ENCODE data around the gene HNRNPC. TPM values are rescaled to one million over a fixed set of nuclear protein-coding genes. Genes with fewer than 3 reads are reported as not detected.
"Not testable (repeated sequence)": the region's sequence is repeated elsewhere in the genome, so short reads cannot be mapped to it uniquely, and the experiment has no call there.

The HNRNPC gene
- total RNA-seq, 1 experiment from 2014 or later: 1,048 TPM

DNA sequence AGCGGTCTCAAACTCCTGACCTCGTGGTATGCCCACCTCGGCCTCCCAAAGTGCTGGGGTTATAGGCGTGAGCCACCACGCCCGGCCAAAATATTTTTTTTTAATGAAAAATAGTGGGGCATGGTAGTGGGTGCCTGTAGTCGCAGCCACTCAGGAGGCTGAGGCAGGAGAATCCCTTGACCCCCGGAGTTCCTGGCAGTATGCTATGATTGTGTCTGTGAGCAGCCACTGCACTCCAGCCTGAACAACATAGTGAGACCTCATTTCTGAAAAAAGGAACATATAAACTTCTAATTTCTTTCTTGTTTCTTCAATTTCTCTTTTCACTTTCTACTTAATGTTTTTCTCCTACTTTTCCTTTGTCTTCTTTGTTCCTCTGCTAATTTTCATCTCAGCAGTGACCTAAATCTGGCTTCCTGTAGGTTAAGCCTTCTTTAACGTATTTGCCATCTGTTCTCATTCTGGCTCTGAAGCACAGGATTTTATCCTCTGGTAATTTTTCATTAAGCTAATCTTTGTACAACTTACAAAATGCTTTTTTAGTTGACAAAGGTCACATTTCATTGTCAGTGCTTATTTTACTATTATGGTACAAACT is 6.1 kb upstream of the HNRNPC start:
- DNase-seq (ENCODE audit: extremely low read depth, low read depth): no peak

DNA sequence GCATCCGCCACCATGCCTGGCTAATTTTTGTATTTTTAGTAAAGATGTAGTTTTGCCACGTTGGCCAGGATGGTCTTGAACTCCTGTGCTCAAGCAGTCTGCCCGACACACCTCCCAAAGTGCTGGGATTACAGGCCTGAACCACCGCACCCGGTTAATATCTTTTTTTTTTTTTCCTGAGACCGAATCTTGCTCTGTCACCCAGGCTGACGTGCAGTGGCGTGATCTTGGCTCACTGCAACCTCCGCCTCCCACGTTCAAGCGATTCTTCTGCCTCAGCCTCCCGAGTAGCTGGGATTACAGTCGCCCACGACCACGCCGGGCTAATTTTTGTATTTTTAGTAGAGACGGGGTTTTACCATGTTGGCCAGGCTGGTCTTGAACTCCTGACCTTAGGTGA is 3.4 kb upstream of the HNRNPC start:
- DNase-seq (ENCODE audit: extremely low read depth, low read depth): not testable (repeated sequence)

DNA sequence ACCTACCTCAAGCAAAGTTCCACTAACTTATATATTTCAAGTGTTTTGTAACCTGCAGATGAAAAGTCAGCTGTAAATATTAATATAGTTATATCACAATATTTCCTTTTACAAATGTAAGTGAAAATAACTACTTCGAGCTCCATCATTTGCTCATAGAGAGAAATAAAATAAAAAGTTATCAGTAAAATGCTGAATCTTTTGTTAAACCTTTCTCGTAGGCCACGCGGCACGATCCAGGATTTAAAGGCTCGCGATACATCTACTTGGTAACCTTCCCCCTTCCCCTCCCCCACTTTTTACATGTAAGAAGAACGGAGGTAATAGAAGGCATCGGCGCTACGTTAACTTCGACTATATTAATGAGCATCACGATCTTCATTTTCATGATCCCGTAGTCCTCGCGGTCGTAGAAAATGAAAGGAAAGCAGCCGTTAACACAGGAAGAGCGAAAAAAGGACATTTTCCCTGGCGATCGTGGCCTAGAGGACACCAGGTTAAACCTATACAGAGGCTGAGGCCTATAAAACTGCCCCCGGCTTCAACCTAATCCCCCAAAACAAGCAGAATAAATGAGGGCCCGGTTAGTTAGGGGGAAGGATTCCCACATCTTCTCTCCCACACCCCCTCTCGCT is 508 bp downstream of the HNRNPC start:
- DNase-seq (ENCODE audit: extremely low read depth, low read depth): peak; percentile 56

DNA sequence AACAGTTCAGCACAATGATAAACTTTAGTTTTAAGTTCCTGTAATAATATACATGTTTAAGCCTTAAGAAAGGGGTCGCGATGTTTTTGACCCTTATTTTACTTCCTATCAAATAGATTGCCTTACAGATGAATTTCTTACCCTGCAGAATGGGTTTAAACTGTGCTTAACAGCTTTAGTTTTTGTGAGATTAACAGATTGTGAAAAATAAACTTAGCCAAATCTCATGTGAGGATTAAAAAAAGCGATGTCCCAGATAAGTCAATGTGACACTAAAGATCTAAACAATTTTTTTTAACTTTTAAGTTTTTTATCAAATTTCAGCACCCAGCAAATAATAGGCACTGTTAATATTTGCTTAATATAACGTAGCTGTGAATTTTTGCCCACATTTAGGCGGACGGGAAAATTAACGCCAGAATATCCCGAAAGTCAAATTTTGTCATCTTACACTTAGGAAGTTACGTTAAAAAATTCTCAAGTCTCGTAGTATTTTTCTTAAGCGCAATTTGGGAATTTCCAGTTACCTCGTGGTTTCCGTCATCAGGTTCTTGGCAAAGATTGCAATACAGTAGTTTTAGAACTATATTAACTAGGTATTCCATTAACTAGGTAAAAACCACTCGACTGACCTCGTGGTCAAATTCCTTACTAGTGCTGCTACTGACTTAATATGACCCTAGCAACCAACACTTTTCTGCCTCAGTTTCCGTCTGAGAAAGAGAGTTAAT is 1.2 kb downstream of the HNRNPC start:
- DNase-seq (ENCODE audit: extremely low read depth, low read depth): no peak

DNA sequence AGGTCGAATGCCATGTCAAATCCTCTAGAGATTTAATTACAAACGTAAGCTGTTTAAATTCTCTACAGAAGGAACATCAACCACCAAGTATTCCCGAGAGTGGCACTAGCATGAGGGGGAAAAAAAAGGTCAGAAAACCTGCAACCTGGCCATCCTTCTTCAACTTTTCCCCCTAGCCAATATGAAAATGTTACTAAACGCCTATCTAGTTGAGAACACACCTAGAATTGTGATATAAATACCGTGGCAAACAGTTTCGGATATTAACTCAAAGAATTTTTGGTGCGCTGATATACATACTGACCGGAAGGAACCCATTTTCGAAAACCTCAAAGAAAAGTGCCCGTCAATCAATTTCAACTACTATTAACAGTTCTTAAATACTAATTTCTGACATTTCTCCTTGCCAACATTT is 1.8 kb downstream of the HNRNPC start:
- DNase-seq (ENCODE audit: extremely low read depth, low read depth): no peak

DNA sequence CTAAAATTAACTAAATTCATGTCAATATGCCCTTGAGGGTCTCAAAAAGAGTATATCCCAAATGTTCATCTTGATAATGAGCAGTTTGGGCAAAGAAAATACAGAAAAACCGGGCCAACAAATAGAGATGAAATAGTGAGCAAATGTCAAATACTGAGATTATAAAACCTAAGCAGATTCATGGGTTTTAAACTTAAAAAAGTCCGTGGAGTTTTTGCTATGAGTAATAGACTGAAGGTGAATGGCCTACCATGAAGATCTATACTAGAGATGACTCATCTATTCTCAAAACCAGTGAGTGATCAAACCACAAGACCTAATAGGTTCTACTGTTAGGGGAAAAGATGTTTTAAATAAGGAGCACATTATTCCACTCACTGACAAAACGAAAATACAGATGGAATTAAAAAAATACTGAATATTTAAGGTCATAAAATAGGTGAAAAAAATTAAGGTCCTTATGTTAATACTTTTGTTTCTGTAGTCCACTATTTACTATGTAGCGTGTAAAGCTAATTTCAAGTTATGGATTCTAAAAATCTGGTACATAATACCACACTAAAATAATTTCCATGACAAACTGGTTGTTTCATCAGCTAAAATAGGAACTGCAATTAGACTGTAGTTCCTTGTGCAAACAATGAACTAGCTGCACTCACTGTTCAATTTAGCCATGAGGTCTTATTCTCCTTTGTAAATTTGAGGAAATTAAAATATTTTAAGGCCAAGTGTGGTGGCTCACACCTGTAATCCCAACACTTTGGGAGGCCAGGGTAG is 5.0 kb downstream of the HNRNPC start:
- DNase-seq (ENCODE audit: extremely low read depth, low read depth): no peak

DNA sequence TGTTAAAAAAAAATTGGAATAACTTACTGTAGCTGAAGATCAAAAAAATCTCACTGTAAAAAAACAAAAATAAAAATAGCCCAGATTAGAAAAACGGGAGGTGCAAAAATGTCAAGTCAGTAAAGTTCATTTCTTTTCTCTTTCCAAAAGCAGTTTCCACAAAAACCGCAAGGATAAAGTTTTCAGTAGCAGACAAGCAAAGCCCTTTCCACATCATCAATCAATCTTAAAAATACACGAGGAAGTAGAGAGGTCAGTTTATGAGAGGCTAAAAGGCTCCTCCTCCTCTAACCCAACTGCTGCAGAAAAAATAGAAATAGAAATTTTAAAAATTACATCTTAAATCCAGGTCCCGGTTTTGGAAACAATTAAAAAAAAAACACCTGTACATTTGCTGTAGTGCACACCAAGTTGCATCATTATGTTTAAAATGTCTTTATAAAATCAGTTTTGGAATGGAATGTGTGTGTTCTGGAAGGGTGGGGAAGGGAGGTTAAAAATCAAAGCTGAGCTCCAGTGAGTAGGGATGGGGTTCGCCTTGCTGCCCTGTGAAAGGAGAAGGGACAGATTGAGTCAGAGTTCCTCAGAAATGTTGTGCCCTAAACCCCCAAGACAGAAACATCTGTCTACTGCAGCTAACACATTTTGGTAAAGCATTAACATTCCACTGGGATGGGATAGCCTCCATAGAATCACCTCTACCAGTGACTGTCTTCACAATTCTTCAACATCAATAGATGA is 5.8 kb downstream of the HNRNPC start:
- DNase-seq (ENCODE audit: extremely low read depth, low read depth): no peak

DNA sequence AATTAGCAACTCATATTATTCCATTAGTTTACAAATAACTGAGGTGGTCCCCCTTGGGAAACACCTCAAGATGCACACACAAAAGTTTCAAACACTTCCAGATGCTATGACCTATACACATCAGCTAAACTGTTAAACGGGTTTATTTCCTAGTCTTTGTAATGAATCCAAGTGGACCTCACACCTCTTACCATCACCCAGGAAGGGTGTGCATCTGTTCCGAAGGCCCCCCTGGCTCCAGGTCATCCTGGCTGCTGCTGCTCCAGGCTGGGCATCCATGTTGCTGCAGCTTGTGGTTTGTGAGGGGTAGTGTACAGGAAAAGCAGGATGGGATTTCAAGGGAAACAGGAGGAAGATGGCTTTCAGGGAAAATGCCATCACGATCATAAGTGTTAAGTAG is 6.8 kb downstream of the HNRNPC start:
- DNase-seq (ENCODE audit: extremely low read depth, low read depth): no peak

DNA sequence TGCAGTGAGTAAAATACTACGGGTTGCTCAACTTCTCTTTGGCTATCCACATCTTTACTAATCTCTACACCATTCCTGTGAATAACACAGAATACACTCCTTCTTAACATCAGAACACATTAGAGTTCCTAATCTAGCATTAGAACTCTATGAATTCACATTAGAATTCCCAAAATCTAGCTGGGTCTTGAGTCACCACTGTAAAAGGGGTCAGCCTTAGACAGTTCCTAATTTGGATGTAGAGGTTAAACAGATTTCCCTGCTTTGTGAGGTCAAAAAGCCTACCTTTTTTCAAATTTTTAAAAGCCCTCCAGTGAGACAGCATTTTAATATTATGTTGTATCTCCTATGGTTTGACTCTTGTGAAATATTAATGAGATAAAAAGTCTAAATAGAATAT is 7.4 kb downstream of the HNRNPC start:
- no peak for DNase-seq (ENCODE audit: extremely low read depth, low read depth)

DNA sequence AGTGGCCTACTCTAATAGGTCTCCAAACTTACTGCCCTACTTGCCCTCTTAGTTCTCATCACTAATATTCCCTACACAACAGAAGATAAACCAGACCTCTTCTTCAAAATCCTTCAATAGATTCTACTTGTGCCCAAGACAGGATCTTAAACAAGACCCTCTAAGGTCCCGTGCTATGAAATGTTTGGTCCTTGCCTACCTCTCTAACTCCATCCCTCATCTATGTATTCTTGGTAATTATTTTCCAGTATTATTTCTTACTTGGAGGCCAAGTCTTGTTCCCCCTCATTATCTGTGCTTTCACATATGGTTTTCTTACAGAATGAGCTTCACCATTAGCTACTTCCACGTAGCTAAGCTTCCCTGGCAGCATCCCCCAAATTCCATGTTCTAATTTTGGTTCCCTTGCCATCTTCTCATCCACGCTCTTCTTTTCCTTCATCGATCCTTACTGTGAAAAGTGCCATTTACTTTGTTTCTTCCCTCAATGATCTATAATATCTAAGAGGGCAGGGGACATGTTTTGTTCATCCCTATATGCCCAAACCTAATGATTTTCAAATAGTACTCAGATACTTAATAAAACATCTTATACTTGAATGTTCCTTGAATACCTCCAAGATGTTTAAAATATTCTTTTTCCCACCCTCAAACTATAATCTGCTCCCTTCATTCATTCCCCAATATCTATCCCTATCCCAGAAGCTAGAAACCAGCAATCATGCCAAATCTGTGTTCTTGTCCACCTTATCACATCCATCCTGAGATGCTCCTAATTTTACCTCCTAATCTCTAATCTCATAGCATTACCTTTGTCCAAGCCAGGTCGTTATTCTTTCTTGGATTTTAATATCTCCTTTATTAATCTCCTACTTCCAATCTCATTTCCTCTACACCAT is 10.1 kb downstream of the HNRNPC start:
- no peak for DNase-seq (ENCODE audit: extremely low read depth, low read depth)

DNA sequence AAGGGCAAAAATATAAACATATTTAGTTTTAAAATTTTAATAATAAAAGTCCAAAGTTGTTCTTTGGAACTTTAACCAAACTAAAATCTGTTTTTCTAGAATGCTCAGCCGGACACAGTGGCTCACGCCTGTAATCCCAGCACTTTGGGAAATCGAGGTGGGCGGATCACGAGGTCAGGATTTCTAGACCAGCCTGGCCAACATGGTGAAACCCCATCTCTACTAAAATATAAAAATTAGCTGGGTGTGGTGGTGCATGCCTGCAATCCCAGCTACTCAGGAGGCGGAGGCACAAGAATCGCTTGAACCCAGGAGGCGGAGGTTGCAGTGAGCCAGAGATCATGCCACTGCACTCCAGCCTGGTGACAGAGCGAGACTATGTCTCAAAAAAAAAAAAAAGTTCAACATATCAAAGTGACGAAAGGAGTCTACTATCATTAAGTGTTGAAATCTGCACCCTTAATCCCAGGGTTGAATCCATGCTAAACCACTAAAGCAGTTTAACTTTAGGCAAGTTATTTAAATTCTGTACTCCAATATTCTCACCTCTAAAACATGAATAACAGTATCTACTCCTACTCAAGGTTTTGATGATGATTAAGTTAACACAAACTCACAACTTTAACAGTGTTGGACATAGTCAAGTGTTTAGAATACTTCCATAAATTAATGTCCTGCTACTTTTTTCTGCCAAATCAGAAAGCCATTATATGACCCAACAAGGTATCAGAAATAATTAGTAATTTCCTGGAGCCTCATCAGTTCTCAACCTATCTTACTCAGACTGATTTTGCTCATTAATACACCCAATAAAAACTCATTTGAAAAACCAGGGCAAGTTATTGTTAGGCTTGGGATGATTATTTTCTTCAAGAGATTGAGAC is 11.0 kb downstream of the HNRNPC start:
- DNase-seq (ENCODE audit: extremely low read depth, low read depth): no peak

DNA sequence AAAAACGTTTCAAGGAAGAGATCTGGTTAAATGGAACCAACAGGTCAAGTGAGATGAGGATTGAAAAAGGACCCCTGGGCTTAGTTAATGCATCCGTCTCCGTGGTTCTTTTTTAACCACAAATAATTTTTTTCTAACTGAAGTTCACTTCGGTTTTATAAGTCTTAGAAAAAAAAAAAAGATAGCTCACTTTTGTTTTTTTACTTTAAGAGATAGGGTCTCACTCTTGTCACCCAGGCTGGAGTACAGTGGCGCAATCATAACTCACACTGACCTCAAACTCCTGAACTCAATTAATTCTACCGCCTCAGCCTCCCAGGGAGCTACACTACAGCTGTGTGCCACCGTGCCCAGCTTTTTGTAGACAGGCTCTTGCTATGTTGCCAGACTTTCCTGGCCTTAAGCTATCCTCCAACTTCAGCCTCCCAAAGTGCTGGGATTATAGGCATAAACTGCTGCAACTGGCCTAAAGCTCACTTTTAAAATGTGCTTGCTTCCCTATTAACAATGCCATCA is 11.8 kb downstream of the HNRNPC start:
- DNase-seq (ENCODE audit: extremely low read depth, low read depth): no peak

DNA sequence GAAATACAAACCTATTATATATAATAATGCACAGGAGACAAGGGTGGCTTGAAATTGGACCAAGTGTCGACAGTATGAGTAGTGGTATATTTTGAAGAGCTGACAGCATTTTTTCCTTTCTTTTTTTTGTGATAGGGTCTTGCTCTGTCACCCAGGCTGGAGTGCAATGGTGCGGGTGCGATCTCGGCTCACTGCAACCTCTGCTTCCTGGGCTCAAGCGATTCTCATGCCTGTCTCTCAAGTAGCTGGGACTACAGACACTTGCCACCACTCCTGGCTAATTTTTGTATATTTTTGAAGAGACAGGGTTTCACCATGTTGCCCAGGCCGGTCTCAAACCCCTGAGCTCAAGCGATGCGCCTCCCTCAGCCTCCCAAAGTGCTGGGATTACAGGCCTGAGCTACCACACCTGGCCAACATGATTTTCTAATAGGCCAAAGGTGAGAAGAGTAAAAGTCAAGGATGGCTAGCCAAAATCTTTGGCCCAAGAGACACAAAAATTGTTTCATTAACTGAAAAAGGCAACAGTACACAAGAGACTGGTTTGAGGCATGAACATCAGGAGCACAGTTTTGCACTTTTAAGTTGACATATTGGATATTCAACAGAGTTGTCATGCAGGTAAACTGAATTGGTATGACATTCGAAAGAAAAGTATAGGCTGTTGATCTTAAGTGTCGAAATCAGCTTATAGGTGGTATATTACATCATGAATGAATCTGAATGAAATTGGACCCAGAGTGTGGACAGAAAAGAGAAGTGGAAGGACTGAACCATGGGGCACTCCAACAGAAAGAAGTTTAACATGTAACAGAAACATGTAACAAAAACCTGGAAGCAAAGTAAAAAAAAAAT is 12.5 kb downstream of the HNRNPC start:
- no peak for DNase-seq (ENCODE audit: extremely low read depth, low read depth)

DNA sequence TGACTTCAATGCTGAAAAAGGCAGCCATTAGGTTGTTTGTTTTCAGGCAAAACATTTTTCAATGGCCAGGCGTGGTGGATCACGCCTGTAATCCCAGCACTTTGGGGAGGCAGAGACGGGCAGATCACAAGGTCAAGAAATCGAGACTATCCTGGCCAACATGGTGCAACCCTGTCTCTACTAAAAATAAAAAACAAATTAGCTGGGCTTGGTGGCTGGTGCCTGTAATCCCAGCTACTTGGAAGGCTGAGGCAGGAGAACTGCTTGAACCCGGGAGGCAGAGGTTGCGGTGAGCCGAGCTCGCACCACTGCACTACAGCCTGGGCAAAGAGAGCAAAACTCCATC is 13.2 kb downstream of the HNRNPC start:
- DNase-seq (ENCODE audit: extremely low read depth, low read depth): not testable (repeated sequence)

DNA sequence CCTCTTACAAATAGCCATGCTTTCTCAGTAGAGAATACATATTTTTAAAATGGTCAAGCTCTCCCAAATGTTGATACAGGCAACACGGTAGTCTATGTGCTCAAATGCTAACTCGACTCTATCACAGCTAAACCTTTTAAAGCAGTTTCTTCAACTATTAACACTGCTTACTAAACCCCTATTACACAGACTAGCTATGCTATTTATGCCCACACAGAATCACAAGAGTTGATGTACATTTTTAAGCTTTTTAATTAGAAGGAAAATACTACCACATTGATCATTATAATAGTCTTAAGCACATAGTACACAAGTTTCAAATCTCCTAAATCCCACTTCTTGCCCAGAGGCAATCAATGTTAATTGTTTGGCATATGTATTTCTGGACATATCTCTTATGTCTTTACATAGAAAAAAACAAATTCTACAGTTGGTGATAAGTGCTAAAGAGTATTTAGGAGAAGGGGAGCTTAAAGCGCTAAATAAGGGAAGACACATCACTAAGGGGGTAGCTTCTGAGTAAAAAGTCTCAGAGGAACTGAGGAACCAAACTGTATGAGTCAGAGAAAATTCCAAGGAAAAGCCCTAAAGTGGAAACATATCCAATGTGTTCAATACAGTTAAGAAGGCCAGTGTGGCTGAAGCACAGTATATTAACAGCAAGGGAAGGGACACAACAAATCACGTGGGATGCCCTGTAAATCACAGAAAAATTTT is 13.7 kb downstream of the HNRNPC start:
- DNase-seq (ENCODE audit: extremely low read depth, low read depth): no peak

DNA sequence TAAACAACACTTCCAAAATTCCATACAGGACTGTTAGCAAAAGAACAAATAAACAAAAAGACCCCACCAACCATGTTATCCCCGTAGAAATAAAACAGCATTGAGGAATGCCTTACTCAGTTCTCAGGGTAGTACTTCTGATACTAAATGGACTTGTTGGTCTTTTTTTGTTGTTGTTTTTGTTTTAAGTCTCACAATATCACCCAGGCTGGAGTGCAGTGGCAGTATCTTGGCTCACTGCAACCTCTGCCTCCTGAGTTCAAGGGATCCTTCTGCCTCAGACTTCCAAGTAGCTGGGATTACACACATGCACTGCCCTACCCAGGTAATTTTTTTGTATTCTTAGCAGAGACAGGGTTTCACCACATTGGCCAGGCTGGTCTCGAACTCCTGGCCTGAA is 17.1 kb downstream of the HNRNPC start:
- no peak for DNase-seq (ENCODE audit: extremely low read depth, low read depth)

DNA sequence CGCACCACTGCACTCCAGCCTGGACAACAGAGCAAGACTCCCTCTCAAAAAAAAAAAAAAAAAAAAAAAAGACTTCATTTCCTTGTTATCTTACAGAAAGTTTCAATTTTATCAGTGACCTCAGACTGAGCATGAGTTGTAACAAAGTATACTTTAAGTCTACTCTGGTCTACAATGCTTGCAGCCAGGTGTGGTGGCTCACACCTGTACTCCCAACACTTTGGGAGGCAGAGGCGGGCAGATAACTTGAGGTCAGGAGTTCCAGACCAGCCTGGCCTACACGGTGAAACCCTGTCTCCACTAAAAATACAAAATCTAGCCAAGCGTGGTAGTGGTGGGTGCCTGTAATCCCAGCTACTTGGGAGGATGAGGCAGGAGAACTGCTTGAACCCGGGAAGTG is 18.0 kb downstream of the HNRNPC start:
- no peak for DNase-seq (ENCODE audit: extremely low read depth, low read depth)

Data from NCI-H460 (cell line).